ENCODE results near the gene SLC35C1. TPM values are rescaled to one million over a fixed set of nuclear protein-coding genes. Genes with fewer than 3 reads are reported as not detected.
A peak's percentile ranks its signal among the peaks of the same experiment; 100 is the strongest.

SLC35C1 gene
- total and polyA plus RNA-seq, 2 of the 13 experiments (the other 11 are each of a cell fraction or from before 2014, with no cell fraction given), result 2.9 to 7.0 TPM

DNA sequence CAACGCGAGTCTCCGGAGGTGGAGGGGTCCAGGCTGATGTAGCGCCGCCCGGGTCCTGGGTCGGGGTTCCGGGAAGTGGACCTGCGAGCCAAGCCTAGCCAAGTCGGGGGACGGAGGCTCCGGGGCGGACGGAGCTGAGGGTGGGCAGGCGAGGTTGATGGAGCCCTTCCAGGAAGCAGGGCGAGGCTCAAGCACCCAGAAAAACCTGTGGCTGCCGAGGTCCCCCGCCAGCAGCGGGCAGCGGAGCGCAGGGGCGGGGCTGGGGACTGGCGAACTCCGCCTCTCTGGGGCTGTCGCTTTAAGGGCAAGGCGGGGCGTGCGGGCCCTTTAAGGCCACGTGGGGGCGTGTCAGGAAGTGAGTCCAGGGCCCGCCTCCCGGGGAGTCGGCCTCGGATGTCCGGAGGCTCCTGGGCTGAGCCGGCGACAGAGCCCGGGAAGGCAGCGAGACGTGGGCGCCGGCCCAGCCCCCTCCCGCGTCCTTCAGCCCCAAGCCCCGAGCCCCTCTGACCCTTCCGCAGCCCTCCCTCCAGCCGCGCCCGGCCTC is at the start of gene SLC35C1 (continued):
- TF ChIP-seq, protein P1, sequence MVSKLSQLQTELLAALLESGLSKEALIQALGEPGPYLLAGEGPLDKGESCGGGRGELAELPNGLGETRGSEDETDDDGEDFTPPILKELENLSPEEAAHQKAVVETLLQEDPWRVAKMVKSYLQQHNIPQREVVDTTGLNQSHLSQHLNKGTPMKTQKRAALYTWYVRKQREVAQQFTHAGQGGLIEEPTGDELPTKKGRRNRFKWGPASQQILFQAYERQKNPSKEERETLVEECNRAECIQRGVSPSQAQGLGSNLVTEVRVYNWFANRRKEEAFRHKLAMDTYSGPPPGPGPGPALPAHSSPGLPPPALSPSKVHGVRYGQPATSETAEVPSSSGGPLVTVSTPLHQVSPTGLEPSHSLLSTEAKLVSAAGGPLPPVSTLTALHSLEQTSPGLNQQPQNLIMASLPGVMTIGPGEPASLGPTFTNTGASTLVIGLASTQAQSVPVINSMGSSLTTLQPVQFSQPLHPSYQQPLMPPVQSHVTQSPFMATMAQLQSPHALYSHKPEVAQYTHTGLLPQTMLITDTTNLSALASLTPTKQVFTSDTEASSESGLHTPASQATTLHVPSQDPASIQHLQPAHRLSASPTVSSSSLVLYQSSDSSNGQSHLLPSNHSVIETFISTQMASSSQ (IDR thresholded peaks at IDR 0.05; ENCODE audit: low read depth), result no peak
- TF ChIP-seq, protein P1 (CRISPR knock-in tag; IDR thresholded peaks at IDR 0.05; ENCODE audit: borderline replicate concordance), result 0 out of 2 replicates have a peak, but pooled peaks have one; percentile 32
- no peak for TF ChIP-seq DNMT3B (CRISPR knock-in tag; conservative IDR thresholded peaks at IDR 0.05)
- TF ChIP-seq PRDM15 (CRISPR knock-in tag; IDR thresholded peaks at IDR 0.05), result no peak
- 0 out of 2 replicates have a peak, but pooled peaks have one; percentile 39 for TF ChIP-seq ZBTB38 (CRISPR knock-in tag; IDR thresholded peaks at IDR 0.05)
- no peak for TF ChIP-seq ZNF557 (CRISPR knock-in tag; IDR thresholded peaks at IDR 0.05)
- TF ChIP-seq ZFP36L2 (CRISPR knock-in tag; IDR thresholded peaks at IDR 0.05), result no peak
- TF ChIP-seq HMGXB3 (CRISPR knock-in tag; IDR thresholded peaks at IDR 0.05; ENCODE audit: borderline replicate concordance), result peak; percentile 23; the same call in 1 of the 2 replicates
- TF ChIP-seq SMAD1 (CRISPR knock-in tag; IDR thresholded peaks at IDR 0.05; ENCODE audit: borderline replicate concordance, low read depth), result no peak
- TF ChIP-seq, protein P2, sequence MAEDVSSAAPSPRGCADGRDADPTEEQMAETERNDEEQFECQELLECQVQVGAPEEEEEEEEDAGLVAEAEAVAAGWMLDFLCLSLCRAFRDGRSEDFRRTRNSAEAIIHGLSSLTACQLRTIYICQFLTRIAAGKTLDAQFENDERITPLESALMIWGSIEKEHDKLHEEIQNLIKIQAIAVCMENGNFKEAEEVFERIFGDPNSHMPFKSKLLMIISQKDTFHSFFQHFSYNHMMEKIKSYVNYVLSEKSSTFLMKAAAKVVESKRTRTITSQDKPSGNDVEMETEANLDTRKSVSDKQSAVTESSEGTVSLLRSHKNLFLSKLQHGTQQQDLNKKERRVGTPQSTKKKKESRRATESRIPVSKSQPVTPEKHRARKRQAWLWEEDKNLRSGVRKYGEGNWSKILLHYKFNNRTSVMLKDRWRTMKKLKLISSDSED (CRISPR knock-in tag; IDR thresholded peaks at IDR 0.05), result no peak
- no peak for TF ChIP-seq CREB1 (IDR thresholded peaks at IDR 0.05)
- no peak for TF ChIP-seq CREB1 (CRISPR knock-in tag; IDR thresholded peaks at IDR 0.05)
- TF ChIP-seq NONO (IDR thresholded peaks at IDR 0.05), result no peak
- TF ChIP-seq NONO (CRISPR knock-in tag; conservative IDR thresholded peaks at IDR 0.05), result no peak; the same call in 1 of the 2 replicates
- TF ChIP-seq ZNF225 (CRISPR knock-in tag; IDR thresholded peaks at IDR 0.05), result 0 out of 2 replicates have a peak, but pooled peaks have one; percentile 6
- no peak for TF ChIP-seq SMAD3 (CRISPR knock-in tag; IDR thresholded peaks at IDR 0.05)
- TF ChIP-seq BRD4 (CRISPR knock-in tag; IDR thresholded peaks at IDR 0.05), result no peak; the same call in 1 of the 2 replicates

Data from HepG2 (cell line).